Activated T-cell treated with anti-CD3 and anti-CD28 coated beads for 4 hours (primary cell): Measurements from ENCODE around the gene CARD10.

Experiments used
- DNase-seq: peaks from one replicate; pipeline ENCODE4 v3.0.0-alpha.2; 2020

The CARD10 gene

DNA sequence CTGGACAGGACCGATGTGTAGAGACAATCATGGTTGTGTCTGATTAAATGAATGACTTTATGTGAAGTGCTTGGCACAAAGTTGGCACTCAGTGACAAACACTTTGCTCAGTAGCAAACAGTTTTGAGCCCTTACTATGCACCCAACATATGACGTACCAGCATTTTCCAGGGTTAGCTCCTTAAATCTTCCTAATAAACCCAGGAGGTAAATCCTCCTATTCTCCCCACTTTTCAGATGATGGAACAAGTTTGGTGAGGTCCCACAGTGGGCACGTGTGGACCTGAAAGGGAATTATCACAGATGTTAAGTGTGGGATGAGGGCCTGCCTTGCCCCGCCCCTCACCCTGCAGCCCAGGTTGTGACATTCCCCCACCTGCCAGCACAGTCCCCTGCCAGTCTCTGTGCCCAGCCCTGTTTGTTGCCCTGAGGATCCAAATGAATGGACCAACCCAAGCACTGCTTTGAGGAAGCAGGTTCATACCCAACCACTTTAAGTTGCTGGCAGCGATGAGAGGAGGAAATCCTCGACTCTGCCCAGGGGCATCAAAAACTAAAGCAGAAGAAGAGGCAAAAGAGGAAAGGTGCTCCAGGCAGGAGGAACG lies 6.6 kb upstream of the CARD10 start:
- DNase-seq = no peak

DNA sequence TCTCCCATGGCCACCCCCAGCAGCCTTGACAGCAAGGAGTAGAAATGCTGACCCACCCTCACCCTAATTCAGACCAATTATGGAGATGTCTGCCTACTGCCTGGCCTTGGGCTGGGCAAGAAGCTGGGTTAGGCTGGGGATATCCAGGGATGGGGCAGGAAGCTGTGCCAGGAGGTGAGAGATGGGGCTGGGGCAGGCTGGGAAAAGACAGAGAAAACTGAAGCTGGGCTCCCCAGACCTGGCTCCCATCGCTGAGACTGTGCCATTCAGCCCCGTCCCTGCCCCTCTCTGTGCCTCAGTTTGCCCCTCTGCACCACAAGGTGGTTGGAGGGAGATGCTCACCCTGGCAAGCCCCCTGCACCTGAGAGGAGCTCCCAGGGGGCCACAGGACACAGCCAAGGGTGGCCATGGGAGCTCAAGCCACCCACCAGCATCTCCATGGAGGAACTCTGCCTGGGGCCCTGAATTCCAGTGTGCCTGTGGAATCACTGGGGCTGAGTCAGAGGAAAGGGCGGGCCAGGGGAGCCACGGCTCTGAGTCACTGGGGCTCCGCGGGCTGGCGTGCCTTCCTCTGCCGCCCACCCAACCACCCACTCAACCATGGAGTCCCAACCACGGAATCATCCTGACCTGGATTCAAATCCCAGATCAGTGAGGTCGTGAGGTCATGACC lies 6.0 kb upstream of the CARD10 start:
- DNase-seq = peak; percentile 31

DNA sequence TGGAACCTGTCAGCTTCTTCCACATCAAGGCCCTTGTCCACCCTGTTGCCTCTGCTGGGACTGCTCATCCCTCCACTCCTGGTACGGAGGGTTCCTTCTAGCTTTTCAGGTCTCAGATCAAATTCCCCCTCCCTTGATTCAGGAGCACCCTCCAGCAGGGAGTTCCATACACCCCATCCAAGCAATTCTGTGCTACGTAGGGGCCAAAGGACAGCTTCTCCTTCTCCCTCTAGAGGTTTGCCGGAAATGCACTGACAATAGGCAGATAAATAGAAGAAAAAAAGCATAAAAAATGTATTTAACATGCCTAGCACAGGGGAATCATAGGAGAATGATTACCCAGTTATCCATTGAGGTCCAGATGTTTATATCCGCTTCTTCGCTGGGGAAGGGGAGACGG lies 3.3 kb upstream of the CARD10 start:
- DNase-seq = no peak

DNA sequence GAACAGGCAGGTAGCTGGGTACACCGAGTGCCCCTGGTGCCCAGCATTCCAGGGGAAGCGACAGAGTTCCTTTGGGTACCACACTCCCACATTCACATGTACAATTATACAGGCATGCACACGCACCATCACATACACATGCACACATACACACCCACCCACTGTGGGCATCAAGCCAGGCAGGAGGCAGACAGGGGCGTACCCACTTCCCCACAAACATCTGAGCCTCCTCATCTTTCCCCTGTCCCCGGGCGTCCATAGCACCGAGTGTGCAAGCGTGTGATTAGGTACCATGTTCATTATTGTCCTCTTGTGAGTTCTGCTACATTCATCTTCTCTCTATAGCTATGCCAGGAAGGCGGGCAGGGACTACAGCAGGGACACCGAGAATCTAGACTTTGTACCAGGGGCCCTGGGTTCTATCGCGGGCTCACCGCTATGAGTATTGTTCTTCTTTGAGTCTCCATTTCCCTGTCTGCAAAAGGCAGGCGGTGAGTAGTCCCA lies 2.1 kb upstream of the CARD10 start:
- no peak for DNase-seq

DNA sequence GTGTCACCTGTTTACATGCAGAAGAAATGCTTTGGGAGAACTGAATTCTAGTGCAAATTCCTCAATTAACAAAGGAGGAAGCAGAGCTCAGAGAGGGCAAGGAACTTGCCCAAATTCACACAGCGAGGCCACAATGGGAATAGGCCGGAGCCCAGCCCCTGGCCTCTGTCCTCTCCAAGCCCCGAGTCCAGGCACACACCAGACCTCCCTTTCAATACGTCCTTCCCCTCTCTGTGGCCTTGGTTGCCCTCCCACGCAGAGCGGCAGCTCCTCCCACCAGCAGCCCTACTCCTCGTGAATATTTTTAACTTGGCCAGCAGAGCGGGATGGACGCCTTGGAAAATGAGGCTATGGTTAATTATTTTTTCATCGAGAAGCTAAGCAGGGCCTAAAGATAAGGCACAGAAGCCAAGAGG lies 1.6 kb upstream of the CARD10 start:
- DNase-seq = no peak

DNA sequence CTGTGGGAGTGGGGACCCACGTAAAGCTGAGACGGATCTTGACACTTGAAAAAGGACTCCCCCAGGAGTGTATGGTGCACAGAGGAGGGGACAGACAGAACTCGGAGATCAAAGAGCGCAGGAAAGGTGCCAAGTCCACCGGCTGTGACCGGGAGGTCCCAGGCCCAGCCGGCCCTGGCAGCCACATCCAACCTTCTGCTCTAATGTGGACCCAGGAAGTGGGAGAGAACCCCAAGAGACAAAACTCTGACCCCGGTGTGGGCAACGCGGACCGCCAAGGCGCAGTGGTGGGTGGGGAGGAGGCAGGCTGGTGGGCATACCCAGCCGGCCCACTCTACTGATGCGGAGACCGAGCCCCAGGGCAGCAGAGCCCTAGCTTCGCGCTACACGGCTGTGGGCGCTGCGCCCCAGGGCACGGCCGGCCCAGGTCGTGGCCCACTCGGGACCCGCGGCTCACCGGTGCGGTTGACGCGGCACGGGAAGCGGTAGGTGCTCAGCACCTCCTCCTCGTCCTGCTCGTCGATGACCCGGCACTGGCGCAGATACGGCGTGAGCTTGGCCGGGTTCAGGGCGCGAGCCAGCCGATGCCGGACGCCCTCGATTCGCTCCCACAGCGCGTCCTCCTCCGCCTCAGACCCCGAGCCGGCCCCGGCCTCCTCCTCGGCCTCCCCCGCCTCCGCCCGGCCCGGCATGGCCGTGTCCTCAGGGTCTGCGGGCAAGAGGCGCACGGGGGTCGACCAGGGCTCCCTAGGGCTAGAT lies 527 bp downstream of the CARD10 start:
- no peak for DNase-seq

DNA sequence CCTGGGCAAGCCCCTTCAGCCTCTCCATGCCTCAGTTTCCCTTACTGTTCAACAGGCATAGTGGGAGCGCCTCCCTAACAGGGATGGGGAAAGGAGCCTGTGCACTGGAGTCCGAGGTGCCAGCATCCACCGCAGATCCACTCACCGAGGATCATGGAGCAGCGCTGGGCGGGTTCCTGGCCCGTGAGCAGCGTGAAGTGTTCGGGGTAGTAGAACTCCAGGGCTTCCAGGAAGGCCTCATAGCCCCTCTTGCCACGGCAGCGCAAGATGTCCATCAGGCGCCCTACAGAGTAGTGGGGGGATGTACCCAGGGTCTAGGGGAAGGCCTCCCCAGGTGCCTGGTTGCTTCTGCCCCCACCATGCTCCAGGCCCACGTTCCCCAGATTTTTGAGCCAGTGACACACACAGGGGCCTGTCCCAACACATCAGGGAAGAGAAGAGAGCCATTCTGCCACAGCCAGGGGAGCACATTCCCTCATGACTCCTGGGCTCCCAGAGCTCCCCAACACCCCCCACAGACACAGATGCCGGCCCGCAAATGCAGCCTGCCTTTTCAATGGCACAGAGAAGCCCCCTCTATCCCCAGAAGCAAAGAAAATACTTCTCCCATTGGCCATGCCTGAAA lies 1.3 kb downstream of the CARD10 start:
- DNase-seq = no peak

DNA sequence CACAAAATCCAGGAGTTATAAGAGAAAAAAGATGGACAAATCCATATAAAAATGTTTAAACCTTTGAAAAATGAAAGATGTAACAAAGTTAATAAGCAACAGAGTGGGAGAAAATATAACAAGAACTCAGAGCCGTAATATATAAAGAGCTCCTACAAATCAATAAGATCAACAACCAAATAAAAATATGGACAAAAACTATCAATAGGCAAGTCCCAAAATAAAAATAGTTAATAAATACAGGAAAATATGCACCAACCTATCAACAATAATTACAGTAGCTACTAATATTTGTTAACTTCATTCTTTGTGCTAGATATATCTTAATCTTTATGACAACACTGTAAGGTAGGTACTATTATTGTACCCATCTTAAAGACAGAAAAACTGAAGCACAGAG lies 2.8 kb downstream of the CARD10 start:
- no peak for DNase-seq

DNA sequence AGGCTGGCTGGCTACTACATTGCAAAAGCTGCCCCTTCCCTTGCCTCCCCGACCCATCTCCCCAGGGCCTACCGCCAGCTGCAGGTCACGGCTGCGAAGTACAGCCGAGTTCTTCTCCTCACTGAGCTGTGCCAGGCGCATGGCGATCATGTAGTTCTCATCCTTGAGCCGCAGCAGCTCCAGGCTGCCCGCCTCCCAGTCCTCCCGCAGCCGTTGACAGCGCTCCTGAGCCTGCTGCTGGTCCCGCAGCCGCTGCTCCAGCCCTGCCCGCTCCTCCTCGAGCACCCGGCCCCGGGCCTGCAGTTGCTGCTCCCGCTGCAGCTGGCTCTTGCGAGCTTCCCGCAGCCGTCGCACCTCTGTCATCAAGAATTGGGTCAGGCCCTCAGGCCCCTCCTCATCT lies 3.3 kb downstream of the CARD10 start:
- DNase-seq = no peak

DNA sequence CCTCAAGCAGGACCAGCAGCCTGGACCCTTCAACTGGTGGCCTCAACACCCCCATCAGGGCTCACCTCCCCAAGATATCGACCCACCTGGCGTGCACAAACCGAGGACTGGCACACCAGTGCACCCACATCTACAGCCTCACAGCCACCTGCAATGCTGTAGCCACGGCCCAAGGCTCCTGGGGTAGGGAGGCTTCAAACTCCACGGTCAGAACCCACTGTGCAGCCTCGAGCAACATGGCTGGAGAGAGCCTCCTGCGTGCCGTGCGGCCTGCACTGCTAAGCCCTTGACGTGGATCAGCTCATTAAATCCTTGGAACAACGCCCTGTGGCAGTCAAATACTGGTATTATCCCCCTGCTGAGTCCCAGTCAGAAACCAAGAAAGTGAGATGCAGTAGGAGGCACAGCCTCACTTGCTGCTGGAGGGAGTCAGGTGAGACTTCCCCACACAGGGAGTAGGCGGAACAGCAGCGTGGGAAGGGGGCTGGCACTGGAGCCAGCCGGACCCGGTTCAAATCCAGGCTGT lies 4.6 kb downstream of the CARD10 start:
- no peak for DNase-seq

DNA sequence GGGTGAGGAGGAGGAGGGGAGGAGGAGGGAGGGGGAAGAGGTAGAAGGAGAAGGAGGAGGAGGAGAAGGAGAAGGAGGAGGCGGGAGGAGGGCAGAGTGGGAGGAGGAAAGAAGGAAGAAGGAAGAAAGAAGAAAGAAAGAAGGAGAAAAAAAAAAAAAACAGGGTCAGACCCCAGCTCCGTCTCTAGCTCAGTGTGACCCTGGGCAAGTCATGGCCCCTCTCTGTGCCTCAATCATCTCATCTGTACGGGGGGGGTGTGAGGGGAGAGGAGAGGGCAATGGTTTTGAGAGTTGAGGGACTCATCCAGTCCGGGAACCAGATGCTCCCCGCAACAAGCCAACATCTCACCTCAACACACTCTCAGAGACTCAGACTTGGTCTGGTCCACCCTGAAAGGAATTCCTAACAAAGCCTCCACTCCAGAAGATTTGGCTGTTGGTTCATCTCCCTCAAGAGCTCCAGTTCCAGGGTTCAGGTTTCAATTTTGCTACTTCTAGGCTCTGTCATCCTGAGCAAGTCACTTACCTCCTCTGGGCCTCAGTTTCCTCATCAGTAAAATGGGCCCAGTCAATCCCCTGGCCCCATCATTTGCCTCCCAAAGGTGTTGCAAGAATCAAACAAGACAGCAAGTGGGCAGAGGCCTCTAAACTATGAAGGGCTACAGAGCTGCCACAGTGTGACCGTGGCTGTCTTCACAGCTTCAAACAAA lies 7.7 kb downstream of the CARD10 start:
- no peak for DNase-seq

DNA sequence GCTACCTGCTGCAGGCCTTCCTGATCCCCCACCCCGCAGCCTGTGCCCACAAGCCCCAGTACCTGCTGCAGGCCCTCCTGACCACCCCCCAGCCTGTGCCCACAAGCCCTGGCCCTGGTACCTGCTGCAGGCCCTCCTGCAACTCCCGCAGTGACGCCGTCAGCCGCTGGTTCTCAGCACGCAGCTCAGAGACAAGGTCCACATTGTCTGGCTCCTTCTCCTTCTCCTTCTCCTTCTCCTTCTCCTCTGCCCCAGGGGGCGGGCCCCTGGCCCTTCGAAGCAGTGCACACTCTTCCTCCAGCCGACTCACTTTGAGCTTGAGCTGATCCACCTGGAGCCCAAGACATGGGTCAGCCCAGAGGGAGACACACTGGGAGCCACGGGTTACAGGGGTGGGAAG lies 9.1 kb downstream of the CARD10 start:
- DNase-seq = no peak

DNA sequence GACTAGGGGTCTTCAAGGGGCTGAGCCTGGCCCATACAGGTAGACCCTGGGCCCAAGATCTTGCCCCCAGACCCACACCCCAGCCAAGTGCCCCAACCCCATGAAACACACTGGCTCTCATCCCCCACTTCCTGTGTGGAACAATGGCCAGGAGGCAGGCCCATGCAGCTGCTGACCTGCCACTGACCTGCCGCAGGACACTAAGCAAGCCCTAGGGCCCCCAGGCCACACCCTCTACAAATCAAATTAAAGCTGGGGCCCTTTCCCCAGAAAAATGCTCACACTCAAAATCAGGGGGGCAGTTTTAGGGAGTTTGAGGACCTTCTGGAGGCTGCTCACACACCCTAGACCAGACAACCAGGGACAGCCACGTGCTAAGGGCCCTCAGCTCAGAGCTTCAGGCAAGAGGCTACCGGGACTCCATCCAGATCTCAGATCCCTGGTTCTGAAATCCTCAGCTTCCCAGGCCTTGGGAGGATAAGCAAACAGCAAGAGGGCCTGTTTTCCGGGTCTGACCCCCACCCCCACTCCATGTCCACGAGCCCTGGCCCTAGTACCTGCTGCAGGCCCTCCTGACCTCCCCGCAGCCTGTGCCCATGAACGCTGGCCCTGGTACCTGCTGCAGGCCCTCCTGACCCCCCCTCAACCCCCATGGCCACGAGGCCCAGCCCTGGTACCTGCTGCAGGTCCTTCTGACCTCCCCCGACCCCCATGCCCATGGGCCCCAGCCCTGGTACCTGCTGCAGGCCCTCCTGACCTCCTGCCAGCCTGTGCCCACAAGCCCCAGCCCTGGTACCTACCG lies 10.0 kb downstream of the CARD10 start:
- no peak for DNase-seq

DNA sequence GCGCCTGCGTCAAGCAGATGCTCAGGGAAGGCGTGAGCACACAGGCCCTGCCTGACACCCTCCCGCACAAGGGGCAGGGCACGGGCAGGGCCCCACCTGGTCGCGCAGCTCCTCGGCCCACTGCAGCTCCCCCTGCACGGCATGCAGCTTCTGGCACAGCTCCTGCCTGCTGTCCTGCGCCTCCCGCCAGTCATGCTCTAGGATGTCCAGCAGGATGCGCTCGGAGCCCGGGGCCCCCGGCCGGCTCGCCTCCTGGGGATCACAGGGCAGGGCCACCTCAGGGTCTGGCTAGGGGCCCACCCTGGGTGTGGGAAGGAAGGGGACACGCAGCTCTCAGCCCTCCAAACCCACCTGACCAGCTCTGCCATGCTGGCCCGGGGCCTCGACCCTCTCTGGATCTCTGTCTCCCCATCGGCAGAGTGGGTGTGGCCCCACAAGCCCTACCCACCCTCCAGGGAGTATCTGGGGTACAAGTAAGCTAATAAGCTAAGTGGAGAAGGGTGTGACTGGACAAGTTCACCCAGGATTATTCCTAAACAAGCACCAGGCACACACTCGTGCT lies 10.7 kb downstream of the CARD10 start:
- DNase-seq = no peak

DNA sequence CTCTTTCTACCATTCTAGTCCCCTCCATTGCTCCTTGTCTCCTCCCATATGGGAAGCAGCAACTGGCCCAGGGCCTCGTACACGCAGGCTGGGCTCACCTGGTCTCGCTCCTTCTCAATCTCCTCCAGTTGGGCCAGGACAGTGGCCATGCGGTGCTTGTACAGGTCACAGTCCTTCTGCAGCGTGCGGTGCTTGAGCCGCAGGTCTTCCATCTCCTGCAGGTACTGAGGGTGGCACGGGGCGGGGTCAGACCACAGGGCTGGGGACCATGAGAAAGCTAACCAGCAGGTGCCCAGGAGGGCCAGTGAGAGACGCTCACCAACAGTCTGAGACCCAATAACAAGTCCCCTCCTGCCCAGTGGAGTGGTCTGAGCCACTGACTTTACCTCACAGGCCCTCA lies 11.5 kb downstream of the CARD10 start:
- no peak for DNase-seq

DNA sequence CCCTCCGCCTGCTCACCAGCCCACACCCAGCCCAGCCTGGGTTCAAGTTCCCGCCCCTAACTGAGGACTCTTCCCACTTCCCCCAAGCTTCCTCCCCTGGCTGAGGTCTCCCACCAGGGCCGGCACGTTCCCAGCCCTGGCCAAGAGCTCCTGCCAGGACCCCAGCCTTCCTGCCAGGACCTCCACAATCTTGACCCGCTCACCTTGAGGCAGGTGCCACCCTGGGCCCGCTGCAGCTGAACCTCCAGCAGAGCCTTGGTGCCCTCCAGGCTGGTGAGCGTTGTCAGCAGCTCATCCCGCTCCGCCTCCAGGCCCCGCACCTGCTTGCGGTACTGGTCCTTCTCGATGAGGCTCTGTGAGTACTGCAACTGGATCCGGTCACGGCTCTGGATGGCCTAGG lies 13.2 kb downstream of the CARD10 start:
- no peak for DNase-seq

DNA sequence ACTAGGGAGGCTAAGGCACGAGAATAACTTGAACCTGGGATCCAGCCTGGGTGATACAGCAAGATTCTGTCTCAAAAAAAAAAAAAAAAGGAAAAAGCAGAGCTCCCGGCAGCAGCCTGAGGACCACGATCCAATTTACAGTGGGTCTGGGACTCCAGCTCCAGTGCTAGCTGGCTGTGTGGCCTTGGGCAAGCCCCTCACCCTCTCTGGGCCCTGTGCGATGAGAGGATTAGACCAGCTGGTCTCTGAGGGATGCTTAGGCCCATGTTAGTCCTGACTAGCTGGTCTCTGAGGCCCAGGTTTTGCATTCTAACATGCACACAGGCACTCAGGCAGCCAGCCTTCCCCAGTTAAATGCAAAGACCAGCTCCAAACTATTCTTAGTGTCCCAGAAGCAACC lies 13.7 kb downstream of the CARD10 start:
- DNase-seq = no peak

DNA sequence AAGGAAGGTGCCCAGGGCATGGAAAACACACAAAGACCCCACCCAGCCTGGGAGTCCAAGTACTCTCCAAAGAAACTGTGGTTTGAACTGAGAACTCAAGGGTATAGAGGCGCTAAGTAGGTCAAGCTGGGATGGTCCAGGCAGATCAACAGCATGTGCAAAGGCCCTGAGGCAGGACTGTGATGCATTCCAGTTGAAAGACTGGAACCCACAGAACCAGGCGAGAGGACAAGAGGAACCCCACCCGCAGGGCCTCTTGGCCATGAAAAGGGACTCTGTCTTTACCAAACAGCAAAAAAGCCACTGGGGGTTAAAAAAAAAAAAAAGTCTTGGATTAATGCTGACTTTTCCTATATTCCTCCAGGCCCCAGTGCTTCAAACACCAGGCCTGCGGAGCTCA lies 14.3 kb downstream of the CARD10 start:
- no peak for DNase-seq

DNA sequence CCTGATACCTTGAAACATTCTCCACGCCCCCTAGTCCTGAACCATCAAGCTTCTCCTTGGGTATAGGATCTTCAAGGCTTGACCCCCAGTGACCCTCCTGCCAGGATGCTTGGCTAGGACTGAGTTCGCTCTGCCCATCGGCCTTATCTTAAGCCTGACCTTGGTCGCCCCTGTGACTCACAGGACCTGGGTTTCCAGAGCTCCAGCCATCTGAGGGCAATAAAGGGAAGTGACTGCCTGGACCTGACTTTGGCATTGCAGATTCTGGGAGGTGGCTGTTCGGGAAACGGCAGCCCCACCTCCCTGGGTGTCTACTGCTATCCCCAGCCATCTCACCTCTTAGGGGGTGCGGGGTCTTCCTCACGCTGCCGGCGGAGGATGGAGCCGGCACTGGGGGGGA lies 15.4 kb downstream of the CARD10 start:
- no peak for DNase-seq

DNA sequence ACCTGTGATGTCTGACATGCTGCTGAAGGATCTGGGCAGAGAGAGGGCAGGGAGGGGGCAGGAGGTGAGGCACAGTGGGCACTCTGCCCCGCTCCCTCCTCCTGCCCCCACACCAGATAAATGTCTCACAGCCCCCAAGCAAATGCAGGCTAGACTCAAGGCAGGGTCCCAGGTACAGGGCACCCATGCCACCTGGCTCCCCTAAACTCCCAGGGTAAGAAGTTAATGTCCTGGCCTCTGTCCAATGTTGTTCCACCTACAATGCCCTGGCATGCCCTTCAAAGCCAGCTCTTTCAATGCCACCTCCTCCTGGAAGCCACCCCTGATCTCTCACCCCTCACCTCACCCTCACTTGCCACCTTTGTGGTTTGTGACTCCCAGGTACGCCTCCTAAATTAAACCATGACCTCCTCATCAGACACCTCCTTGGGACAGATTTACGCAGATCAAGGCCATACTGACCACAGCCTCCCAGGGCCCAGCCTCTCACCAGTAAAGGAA lies 16.0 kb downstream of the CARD10 start:
- DNase-seq = no peak
